ENCODE data around the gene TBC1D22A.

- TF ChIP-seq RCOR1 (IDR thresholded peaks at IDR 0.05; ENCODE audit: borderline replicate concordance in 1 of 2, low read depth in 2 of 2, low read length in 2 of 2) (no peak), ZNF133 (CRISPR knock-in tag; IDR thresholded peaks at IDR 0.05) (no peak), ZC3H11A (IDR thresholded peaks at IDR 0.05; ENCODE audit: low read depth, low read length) (no peak), ZFP36 (IDR thresholded peaks at IDR 0.05; ENCODE audit: low read depth, low read length, partially characterized antibody) (no peak), TGIF2 (CRISPR knock-in tag; IDR thresholded peaks at IDR 0.05) (no peak), RNF2 (IDR thresholded peaks at IDR 0.05) (no peak), EZH2 (IDR thresholded peaks at IDR 0.05; ENCODE audit: borderline replicate concordance, low read depth, low read length) (no peak), RAD21 (CRISPR knock-in tag; conservative IDR thresholded peaks at IDR 0.05 in 1 of 2, IDR thresholded peaks at IDR 0.05 in 1 of 2) (no peak)
These were observed 120.9 kb downstream of the TBC1D22A start for GRCh38 chr22:46883092-46883910.

Data from K562 (cell line).